ENCODE measurements around the gene PKD1L1. TPM values are rescaled to one million over a fixed set of nuclear protein-coding genes. Genes with fewer than 3 reads are reported as not detected.
A peak's percentile ranks its signal among the peaks of the same experiment; 100 is the strongest.

PKD1L1 gene
- total RNA-seq, 1 donor from 2014 or later: 0.89 TPM

DNA sequence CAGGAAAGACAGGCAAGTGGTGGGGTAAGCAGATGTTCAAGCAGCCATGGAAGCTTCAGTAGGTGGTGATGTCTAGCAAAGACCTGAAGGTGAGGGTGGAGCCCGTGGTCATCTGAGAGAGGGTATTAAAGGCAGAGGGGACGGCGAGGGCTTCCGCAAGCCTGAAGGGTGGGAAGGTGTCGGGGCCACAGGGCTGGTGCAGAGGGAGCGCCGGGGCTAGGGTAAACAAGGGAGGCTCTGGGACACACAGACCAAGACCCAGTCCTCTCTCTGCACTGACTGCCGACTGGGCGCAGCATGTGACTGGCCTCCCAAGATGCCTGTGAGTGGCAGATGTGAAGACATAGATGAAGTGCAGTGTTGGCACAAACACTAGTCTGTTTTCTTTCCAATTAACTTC is 132.4 kb downstream of the PKD1L1 start:
- DNase-seq (ENCODE audit: low spot score, unreplicated experiment): no peak
- TF ChIP-seq, protein P1, sequence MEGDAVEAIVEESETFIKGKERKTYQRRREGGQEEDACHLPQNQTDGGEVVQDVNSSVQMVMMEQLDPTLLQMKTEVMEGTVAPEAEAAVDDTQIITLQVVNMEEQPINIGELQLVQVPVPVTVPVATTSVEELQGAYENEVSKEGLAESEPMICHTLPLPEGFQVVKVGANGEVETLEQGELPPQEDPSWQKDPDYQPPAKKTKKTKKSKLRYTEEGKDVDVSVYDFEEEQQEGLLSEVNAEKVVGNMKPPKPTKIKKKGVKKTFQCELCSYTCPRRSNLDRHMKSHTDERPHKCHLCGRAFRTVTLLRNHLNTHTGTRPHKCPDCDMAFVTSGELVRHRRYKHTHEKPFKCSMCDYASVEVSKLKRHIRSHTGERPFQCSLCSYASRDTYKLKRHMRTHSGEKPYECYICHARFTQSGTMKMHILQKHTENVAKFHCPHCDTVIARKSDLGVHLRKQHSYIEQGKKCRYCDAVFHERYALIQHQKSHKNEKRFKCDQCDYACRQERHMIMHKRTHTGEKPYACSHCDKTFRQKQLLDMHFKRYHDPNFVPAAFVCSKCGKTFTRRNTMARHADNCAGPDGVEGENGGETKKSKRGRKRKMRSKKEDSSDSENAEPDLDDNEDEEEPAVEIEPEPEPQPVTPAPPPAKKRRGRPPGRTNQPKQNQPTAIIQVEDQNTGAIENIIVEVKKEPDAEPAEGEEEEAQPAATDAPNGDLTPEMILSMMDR (IDR thresholded peaks at IDR 0.05; ENCODE audit: unreplicated experiment): no peak
- Mint-ChIP-seq H3K27ac (peak overlapping the region; percentile 25), H3K36me3 (ENCODE audit: insufficient read depth) (no peaks in the 10 kb centered on the region), H3K4me3 (ENCODE audit: low read depth) (no peak overlapping the region), H3K9me3 (ENCODE audit: low read depth) (no peaks in the 10 kb centered on the region), H3K4me1 (ENCODE audit: low read depth) (peaks cover 11% of the 10 kb centered on the region), H3K27me3 (no peaks in the 10 kb centered on the region)

DNA sequence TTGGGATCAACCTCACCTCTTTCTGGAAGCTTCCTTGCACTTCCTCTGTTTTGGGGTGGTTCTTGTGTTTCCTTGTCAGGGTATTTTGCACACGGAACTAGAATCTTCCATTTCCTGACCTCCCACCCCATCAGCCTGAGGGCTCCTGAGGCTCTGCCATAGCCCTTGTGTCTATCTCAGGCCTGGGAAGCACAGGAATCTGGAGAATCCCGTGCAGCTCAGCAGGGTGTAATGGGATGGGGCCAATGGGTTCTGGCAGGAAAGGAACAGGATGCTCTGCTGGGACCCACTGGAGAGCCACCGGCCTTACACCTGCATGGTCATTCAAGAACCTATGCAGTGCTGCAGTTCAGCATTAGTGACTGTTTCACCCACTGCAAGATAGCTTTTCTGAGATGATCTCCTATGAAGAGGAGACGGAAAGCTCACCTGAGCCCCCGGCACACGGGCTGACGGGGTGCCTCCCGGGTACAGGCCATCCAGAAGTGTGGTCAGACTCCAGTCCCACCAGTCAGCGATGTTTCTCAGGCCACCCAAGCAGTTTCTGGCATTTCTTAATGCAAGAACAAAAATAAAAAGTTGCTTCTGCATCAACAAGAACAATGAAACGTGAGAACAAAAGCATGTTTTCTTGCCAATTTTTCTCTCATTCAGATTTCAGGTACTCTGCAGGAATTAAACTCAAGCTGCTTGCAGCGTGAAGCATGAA is 133.2 kb downstream of the PKD1L1 start:
- Mint-ChIP-seq H3K4me3 (ENCODE audit: low read depth) (no peak overlapping the region), H3K9me3 (ENCODE audit: low read depth) (no peaks in the 10 kb centered on the region)

DNA sequence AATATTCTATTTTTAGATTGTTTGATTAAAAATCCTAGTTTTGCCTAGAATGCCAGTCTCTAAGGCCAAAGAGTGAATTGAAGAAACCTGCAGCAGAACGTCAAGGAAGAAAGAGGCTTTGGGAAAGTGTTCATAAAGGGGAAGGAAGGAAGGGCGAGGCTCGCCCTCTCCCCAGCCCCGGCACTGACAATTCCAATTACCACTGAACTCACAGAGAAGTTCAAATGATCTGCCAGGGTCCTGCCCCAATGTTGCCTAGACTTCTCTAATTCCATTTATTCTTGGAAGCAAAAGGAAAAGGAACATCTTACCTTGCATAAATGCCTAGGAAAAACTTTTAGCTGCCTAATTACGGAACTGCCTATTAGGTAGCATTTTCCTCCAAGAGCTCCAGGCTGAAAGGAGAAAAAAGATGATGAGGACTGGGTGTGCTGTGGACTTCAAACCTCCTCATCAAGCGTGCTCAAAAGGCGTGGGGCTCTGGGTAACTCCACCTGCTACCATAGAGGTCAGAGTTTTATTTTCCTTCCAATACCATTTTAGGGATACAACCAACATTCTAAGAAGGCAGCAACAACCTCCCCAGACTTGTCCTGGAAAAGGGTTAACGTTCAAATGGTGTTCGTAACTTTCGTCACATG is 134.5 kb downstream of the PKD1L1 start:
- DNase-seq (ENCODE audit: low spot score, unreplicated experiment): no peak
- no peak overlapping the region for H3K4me3 Mint-ChIP-seq (ENCODE audit: low read depth)
- no peaks in the 10 kb centered on the region for H3K36me3 Mint-ChIP-seq (ENCODE audit: insufficient read depth)
- no peaks in the 10 kb centered on the region for H3K9me3 Mint-ChIP-seq (ENCODE audit: low read depth)
- no peaks in the 10 kb centered on the region for H3K27me3 Mint-ChIP-seq
- H3K4me1 Mint-ChIP-seq (ENCODE audit: low read depth): peaks cover 7% of the 10 kb centered on the region
- TF ChIP-seq, protein P1 (IDR thresholded peaks at IDR 0.05; ENCODE audit: unreplicated experiment): no peak
- no peak overlapping the region for H3K27ac Mint-ChIP-seq

More for the DNA sequence above, 133.2 kb downstream of the PKD1L1 start:
- Mint-ChIP-seq H3K4me1 (ENCODE audit: low read depth) (peaks cover 11% of the 10 kb centered on the region), H3K27ac (no peak overlapping the region), H3K27me3 (no peaks in the 10 kb centered on the region), H3K36me3 (ENCODE audit: insufficient read depth) (no peaks in the 10 kb centered on the region)
- DNase-seq (ENCODE audit: low spot score, unreplicated experiment): no peak
- TF ChIP-seq, protein P1 (IDR thresholded peaks at IDR 0.05; ENCODE audit: unreplicated experiment): no peak

GRCh38 chr7:47812429-47813136 is 135.7 kb downstream of the PKD1L1 start:
- TF ChIP-seq, protein P1 (IDR thresholded peaks at IDR 0.05; ENCODE audit: unreplicated experiment): no peak
- H3K4me3 Mint-ChIP-seq (ENCODE audit: low read depth): no peak overlapping the region
- peaks cover 6% of the 10 kb centered on the region for H3K4me1 Mint-ChIP-seq (ENCODE audit: low read depth)
- no peaks in the 10 kb centered on the region for H3K9me3 Mint-ChIP-seq (ENCODE audit: low read depth)
- H3K27me3 Mint-ChIP-seq: no peaks in the 10 kb centered on the region
- H3K27ac Mint-ChIP-seq: no peak overlapping the region
- no peaks in the 10 kb centered on the region for H3K36me3 Mint-ChIP-seq (ENCODE audit: insufficient read depth)
- no peak for DNase-seq (ENCODE audit: low spot score, unreplicated experiment)

DNA sequence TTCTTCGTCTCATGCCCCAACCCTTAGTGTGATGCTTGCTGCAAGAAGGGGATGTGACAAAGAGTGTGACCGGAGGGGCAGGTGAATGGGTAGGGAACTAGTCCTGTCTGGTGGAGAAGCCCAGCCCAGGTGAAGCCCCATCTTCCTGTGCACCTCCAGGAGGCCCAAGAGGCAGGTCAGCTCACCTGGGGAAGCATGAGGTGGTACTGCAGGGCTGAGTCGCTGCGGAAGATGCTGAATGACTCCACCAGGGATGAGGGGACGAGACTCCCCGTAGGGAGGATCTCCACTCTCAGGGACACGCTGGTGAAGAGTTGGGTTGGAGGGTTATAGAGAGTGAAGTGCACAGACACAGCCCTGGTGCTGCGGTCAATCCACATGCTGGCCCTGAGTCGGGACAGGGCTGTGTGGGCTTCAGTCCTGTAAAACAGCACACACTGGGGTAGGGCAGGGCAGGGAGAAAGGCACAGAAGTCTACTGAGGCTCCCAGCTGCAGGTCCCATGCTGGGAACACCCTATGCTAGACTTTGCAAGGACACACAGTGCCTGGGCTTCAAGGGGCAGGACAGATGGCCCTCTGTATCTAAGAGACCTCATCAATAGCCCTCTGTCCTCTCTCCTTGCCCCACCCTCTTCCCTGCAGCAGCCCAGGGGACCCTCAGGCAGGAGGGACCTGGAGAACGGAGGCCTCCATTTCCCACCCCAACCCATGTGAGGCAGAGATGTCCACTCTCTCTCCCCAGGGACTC is 136.5 kb downstream of the PKD1L1 start:
- no peak for DNase-seq (ENCODE audit: low spot score, unreplicated experiment)
- H3K9me3 Mint-ChIP-seq (ENCODE audit: low read depth): no peaks in the 10 kb centered on the region
- H3K4me3 Mint-ChIP-seq (ENCODE audit: low read depth): no peak overlapping the region
- H3K27ac Mint-ChIP-seq: no peak overlapping the region
- no peaks in the 10 kb centered on the region for H3K36me3 Mint-ChIP-seq (ENCODE audit: insufficient read depth)
- TF ChIP-seq, protein P1 (IDR thresholded peaks at IDR 0.05; ENCODE audit: unreplicated experiment): no peak
- H3K27me3 Mint-ChIP-seq: no peaks in the 10 kb centered on the region
- peaks cover 9% of the 10 kb centered on the region for H3K4me1 Mint-ChIP-seq (ENCODE audit: low read depth)

Measured in progenitor cell of endocrine pancreas (in vitro differentiated cells).